HG02973 (cell line): Measurements from ENCODE around the gene GGA1.

ENCODE experiments used
- ATAC-seq: cut with Tn5 transposase; IDR thresholded peaks from one replicate; pipeline ENCODE4 v1.9.1; 2021; ENCODE audit warnings: moderate library complexity; ENCODE audit not compliant: unreplicated experiment

GGA1 gene, protein sequence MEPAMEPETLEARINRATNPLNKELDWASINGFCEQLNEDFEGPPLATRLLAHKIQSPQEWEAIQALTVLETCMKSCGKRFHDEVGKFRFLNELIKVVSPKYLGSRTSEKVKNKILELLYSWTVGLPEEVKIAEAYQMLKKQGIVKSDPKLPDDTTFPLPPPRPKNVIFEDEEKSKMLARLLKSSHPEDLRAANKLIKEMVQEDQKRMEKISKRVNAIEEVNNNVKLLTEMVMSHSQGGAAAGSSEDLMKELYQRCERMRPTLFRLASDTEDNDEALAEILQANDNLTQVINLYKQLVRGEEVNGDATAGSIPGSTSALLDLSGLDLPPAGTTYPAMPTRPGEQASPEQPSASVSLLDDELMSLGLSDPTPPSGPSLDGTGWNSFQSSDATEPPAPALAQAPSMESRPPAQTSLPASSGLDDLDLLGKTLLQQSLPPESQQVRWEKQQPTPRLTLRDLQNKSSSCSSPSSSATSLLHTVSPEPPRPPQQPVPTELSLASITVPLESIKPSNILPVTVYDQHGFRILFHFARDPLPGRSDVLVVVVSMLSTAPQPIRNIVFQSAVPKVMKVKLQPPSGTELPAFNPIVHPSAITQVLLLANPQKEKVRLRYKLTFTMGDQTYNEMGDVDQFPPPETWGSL

DNA sequence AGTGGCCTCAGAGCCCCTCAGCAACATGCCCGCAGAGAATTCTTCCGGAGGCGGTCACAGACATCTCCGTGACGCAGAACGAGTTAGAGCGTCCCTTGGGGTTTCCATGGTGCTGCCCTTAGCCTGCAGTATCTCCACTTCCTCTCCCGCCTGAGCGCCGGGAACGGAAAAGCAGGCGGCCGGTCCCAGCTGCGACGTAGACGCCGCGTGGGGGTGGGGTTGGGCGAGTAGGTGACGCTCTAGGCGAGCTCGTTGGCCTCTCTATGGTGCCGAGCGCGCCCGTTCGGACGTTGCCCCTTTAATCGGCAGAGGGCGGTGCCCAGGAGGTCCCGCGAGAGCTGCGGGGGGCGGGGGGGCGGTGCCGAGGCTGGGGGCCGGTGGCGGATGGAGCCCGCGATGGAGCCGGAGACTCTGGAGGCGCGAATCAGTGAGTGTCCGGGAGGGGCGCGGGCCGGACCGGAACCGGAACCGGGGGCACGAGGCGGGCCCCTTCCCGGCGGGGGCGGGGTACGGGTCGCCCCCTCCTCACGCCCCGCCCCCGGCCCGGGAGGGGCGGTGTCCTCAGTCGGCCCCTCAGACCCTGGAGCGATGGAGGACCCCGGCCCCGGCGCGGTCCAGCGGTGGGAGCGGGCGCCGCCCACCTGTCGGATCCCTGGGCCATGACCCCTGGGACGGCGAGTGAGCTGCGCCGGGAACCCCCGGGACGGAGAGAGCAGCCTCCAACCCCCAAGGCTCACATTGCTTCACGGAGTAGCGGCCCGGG, at the start of gene GGA1:
TSS of gene GGA1 (plus strand) at position 358 of the 763 bp plus-strand sequence. CDS start at position 385, 27 bp downstream.
- ATAC-seq = peak; percentile 65

- no peak for ATAC-seq
These were observed 49.1 kb upstream of the GGA1 start for GRCh38 chr22:37559521-37559900.

DNA sequence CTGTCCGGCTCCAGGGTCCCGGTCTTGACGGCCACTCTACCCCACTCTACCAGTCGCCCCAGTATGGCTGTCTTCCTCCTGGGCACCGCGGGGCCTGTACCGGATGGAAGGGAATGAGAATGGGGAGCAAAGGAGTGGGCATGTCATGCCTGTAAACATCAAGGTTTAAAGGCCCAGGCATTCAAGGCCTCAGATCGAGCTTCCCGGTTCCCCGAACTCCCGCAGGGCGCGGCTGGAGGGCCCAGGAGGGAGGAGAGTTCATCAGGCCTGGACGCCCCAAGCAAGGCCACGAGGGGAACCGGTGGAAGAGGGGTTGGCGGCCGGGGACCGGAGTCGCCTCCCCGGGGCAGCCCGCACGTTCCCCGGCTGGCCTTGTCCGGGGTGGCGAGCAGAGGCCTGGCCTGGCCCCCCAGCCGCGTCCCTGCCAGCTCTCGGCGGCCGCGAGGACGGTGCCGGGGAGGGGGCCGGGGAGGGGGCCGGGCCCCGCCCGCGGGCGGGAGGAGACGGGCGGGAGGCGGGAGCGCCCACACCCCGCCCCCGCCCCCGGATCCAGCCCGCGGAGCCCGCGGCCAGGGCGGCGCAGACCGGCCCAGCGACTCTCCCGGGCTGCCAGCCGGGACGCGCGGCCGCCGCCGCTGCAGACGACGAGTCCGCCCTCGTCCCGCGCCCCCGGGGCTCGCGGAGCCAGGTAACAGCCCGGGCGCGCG, 48.6 kb upstream of the GGA1 start, which contains the start of gene CDC42EP1:
TSS of gene CDC42EP1 (plus strand) at position 580 of the 707 bp plus-strand sequence. CDS start 5,870 bp downstream, outside the sequence.
- no peak for ATAC-seq

GRCh38 chr22:37560608-37561211, 47.9 kb upstream of the GGA1 start:
- no peak for ATAC-seq

GRCh38 chr22:37561212-37562048, 47.2 kb upstream of the GGA1 start:
- ATAC-seq = no peak

DNA sequence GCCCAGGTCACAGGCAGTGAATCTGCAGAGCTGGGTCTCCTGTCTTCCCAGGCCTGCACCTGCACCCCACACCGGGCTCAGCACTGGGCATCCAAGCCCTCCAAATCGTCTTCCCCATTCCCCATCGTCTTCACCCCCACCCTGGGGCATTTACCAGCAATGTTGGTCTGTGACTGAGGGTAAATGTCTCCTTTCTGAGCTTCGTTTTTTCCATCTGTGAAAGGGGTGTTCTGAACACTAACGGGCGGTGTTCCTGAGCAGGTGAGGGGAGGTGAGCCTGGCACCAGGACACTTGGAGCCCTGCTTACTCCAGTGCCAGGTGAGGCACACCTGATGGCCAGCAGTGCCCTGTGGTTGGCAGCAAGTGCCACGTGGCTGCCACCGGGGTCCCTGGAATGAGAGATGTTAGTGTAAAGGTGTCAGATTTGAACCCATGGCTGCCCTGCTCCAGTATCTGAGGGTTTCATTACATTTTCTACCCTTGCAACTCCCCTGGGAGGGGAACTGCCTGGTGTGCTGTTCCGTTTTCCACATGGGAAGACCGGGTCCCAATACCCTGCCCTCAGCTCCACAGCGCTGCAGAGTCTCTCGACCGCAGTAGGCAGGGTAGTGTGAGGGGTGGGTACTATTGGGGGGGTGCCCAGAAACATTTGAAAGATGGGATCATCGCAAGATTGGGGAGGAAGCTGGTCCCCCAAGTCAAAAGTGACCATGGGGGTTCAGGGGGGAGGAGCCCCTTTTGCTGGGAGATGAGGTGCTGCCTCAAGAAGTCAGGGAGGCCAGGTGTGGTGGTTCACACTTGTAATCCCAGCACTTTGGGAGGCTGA, 46.4 kb upstream of the GGA1 start:
- ATAC-seq = no peak

- no peak for ATAC-seq
These were observed 45.2 kb upstream of the GGA1 start for GRCh38 chr22:37563153-37564081.

- ATAC-seq = no peak
These were observed 44.4 kb upstream of the GGA1 start for GRCh38 chr22:37564111-37564711.

- no peak for ATAC-seq
These were observed 42.8 kb upstream of the GGA1 start for GRCh38 chr22:37565830-37566229.

DNA sequence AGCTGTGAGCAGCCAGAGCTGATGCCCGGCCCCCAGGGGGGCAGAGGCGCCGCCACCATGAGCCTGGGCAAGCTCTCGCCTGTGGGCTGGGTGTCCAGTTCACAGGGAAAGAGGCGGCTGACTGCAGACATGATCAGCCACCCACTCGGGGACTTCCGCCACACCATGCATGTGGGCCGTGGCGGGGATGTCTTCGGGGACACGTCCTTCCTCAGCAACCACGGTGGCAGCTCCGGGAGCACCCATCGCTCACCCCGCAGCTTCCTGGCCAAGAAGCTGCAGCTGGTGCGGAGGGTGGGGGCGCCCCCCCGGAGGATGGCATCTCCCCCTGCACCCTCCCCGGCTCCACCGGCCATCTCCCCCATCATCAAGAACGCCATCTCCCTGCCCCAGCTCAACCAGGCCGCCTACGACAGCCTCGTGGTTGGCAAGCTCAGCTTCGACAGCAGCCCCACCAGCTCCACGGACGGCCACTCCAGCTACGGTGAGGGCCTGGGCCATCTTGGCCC, 42.3 kb upstream of the GGA1 start:
- no peak for ATAC-seq

DNA sequence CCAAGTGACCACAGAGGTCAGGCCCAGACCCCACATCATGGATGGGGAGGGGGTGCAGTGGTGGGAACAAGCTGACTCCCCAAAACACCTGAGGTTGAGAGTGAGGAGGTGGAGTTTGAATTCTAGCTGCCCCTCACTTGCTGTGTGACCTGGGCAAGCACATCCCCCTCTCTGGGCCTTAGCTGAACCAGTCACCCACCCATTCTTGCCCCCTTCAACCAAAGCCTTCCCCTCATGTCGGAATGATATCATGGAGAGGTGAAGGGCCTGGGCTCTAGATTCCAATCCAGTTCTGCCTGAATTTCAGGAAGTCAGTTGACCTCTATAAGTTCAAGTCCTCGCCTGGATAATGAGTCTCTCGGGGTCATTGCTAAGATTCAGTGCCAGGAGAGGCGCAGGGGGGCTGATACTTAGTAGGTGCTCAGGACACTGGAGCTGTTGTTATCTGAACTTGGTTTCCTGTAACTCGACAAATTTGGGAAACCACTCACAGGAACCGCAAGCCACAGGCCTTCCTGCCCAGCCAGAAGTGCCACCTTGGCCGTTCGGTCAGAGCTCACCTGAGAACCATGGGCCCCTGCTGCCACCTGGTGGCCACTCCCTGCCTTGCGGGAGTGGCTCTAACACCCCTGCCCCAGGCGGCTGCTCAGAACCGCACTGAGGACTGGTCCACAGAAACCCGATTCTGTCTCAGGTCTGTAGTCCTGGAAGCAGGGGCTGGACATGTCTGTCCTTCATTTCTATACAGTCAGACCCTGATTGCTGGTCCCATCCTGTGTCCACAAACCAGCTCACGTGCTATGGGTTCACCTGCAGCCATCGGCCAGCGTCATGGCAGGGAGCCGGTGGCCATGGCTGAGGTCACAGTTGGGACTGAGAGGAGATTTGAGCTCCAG, 41.5 kb upstream of the GGA1 start:
- peak; percentile 65 for ATAC-seq

GRCh38 chr22:37568012-37568411, 40.6 kb upstream of the GGA1 start:
- ATAC-seq = no peak

GRCh38 chr22:37568448-37569008, 40.1 kb upstream of the GGA1 start:
- ATAC-seq = no peak

DNA sequence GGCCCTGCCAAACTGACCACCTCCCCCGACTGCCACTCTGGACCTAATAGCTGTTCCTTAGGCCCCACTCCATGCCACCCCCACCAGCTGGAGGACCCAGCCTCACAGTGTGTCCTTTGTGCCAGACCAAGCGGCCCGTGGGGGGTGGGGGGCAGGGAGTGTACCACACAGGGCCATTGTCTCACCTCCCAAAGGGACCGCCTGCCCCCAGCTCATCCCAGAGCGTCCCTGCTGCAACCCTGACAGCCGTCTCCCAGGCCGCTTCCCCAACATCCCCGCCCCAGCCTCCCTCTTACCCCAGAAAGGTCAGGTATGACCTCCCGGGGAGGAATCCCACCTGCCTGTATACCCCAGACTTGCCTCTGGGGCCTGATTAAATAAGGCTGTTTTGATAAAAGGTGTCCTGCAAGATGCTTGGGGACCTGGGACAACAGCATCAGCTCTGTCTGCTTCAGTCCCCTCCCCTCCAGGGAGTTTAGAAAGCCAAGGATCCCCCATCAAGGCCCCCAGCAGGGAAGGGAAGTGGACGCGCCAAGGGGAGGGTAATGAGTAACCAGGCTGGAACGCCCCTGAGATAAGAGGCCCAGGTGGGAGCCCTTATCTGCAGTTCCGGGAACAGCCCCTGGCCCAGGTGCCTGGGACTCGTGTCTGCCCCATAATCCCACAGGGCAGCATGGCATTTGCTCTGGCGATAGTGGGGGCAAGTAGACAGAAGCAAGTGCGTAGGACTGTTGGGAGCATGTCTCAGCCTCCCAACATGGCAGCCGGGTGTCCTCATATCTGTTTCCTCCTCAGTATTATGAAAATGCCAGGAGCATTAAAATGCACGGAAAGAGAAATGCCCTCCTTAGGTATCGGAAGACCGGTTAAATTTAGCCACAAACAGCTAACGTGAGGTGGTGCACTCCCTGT, 39.4 kb upstream of the GGA1 start:
- no peak for ATAC-seq
